Measurements from ENCODE around the gene COL5A1. TPM values are rescaled to one million over a fixed set of nuclear protein-coding genes. Genes with fewer than 3 reads are reported as not detected.

Gene COL5A1
- total RNA-seq, 4 donors from 2014 or later: 4.0 to 12.8 (median 6.3) TPM

DNA sequence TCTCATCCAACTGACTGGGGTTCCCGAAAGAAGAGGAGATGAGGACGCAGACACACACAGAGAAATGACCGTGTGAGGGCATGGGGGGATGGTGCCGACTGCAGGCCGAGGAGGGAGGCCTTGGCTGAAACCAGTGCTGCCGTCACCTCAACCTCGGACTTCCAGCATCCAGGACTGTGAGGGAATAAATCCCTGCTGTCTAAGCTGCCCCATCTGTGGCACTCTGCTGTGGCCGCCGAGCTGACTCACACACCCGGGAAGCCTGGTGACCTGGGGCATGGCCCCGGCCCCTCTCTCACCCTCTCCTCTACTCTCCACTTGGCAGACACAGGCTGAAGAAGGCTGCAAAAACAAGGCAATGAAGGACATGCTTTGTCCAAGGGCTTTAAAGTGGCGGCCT lies 4.4 kb upstream of the COL5A1 start:
- DNase-seq: no peak
- WGBS, 2 donors: 70 to 72% methylated on average over 11 to 12 of the region's 12 CpGs
- intact Hi-C loops (cut with DNase I): no loop called here
- Histone ChIP-seq H3K27me3 (peaks cover 0 to 50% (median 0%) of the 10 kb centered on the region in 4 donors), H3K9me3 (no peaks in the 10 kb centered on the region), H3K36me3 (no peaks in the 10 kb centered on the region), H3K27ac (no peak overlapping the region), H3K4me1 (peaks cover 4 to 17% (median 13%) of the 10 kb centered on the region in 3 donors), H3K4me3 (no peak overlapping the region)
- TF ChIP-seq, protein P1, sequence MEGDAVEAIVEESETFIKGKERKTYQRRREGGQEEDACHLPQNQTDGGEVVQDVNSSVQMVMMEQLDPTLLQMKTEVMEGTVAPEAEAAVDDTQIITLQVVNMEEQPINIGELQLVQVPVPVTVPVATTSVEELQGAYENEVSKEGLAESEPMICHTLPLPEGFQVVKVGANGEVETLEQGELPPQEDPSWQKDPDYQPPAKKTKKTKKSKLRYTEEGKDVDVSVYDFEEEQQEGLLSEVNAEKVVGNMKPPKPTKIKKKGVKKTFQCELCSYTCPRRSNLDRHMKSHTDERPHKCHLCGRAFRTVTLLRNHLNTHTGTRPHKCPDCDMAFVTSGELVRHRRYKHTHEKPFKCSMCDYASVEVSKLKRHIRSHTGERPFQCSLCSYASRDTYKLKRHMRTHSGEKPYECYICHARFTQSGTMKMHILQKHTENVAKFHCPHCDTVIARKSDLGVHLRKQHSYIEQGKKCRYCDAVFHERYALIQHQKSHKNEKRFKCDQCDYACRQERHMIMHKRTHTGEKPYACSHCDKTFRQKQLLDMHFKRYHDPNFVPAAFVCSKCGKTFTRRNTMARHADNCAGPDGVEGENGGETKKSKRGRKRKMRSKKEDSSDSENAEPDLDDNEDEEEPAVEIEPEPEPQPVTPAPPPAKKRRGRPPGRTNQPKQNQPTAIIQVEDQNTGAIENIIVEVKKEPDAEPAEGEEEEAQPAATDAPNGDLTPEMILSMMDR (IDR thresholded peaks at IDR 0.05): no peak
- no peak for TF ChIP-seq POLR2A (IDR thresholded peaks at IDR 0.05)

DNA sequence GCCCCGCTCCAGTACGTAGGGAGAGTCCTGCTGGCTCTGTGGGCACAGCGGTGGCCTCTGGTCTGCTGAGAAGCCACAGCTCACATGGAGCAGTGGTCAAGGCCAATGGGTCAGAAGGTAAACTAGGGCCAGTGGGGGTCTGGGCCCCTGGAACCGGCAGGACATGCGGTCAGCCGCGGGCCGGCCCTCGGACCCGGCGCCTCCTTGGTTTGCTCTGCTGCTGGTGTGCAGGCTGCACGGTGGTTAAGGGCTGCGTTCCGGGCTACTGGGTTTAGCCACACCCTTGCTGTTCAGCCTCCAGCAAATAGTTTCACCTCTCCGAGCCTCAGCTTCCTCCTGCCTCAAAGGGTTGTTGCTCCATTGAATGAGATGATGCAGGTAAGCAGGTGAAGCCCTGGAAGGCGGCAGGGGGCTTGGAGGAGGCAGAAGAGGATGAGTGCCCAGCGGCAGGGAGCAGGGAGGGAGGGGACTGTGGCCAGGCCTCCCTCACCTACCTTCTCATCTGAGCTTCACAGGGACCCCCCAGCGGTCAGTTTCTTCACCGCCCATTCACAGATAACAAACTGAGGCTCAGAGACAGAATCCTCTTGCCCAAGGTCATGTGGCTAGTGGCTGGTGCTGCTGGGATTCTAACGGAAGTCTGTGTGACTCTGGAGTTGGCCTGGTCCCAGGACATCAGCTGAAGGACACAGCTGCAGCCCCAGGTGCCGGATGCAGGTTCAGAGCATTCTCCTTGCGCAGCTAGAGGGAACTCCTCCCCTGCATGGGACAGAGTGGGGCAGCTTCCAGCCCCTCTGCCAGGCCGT lies 3.7 kb upstream of the COL5A1 start:
- Histone ChIP-seq H3K27me3 (peaks cover 0 to 57% (median 0%) of the 10 kb centered on the region in 4 donors), H3K4me3 (no peak overlapping the region), H3K9me3 (no peaks in the 10 kb centered on the region), H3K4me1 (peaks cover 9 to 24% (median 15%) of the 10 kb centered on the region in 3 donors), H3K27ac (no peak overlapping the region), H3K36me3 (no peaks in the 10 kb centered on the region)
- 76 to 90% methylated on average over 4 to 7 of the region's 23 CpGs for whole genome bisulfite sequencing, 2 donors
- DNase-seq: no peak
- no peak for TF ChIP-seq POLR2A (IDR thresholded peaks at IDR 0.05)
- TF ChIP-seq, protein P1 (IDR thresholded peaks at IDR 0.05): no peak
- intact Hi-C loops (cut with DNase I): no loop called here

DNA sequence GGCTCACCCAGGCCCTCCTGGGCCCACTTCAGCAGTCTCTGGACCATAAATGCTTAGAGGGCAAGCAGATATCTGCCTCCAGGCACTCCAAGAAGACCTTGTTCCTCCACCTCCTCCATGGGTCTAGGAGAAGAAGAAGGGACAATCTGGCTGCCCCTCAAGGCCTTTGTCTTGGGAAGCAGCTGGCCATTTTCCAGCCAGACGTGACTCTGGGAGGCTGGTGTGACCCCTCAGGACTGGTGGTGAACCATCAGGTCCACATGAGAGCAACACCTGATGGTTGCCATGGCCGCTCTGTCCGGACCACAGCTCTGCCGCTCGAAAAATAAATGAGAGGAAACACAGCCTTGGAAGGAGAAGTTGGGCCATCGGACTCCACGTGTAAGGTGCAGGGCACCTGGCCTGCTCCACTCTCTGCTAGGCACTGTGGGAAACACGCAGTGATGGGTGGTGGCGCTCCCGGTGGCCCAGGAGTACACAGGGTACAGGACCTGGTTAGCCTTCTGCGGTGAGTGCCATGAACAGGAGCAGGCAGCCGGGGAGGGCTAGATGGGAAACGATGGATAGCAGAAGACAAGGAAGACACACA lies 3.0 kb upstream of the COL5A1 start:
- WGBS, 2 donors: 82 to 93% methylated on average over 8 to 10 of the region's 13 CpGs
- TF ChIP-seq POLR2A (IDR thresholded peaks at IDR 0.05): no peak
- TF ChIP-seq, protein P1 (IDR thresholded peaks at IDR 0.05): no peak
- intact Hi-C loops (cut with DNase I): no loop called here

DNA sequence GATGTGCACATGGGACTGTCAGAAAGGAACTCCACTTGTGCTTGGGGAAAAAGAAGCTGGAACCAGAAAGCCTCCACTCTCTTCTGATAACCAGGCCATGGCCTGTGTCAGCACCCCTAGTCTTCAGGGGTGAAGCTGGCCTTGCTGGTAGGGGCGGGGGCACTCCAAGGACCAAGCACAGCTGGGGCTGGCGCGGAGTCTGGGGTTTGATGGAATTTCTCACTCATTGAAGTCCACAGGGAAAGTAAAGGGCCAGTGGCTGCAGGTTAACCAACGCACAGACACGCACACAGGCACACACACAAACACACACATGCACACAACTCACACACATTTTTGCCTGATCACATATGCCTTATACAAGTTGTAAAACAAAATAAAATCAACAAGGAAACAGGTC lies 1.6 kb upstream of the COL5A1 start:
- intact Hi-C loops (cut with DNase I): no loop called here
- Histone ChIP-seq H3K4me3 (no peak overlapping the region), H3K36me3 (no peaks in the 10 kb centered on the region), H3K27ac (no peak overlapping the region), H3K4me1 (peaks cover 15 to 42% (median 21%) of the 10 kb centered on the region in 3 donors), H3K9me3 (no peaks in the 10 kb centered on the region), H3K27me3 (peaks cover 0 to 70% (median 0%) of the 10 kb centered on the region in 4 donors)
- TF ChIP-seq POLR2A (IDR thresholded peaks at IDR 0.05): no peak
- TF ChIP-seq, protein P1 (IDR thresholded peaks at IDR 0.05): no peak
- WGBS, 2 donors: 94 to 100% methylated on average over 1 to 3 of the region's 5 CpGs
- no peak for DNase-seq

More for the DNA sequence above, 3.0 kb upstream of the COL5A1 start:
- DNase-seq: no peak
- Histone ChIP-seq H3K4me1 (peaks cover 10 to 31% (median 20%) of the 10 kb centered on the region in 3 donors), H3K27ac (no peak overlapping the region), H3K27me3 (peaks cover 0 to 64% (median 0%) of the 10 kb centered on the region in 4 donors), H3K36me3 (no peaks in the 10 kb centered on the region), H3K9me3 (no peaks in the 10 kb centered on the region), H3K4me3 (no peak overlapping the region)

All from esophagus squamous epithelium (tissue), 5 donors.